ENCODE data around the gene FEM1B. TPM values are rescaled to one million over a fixed set of nuclear protein-coding genes. Genes with fewer than 3 reads are reported as not detected.

FEM1B gene
- polyA plus RNA-seq, 4 donors: 52.1 to 65.6 (median 60.6) TPM

- DNase-seq (ENCODE audit: low read depth in 4 of 4, low spot score in 3 of 4): no peak
These were observed 2.5 kb downstream of the FEM1B start for GRCh38 chr15:68279779-68280753.

GRCh38 chr15:68281008-68281407 is 3.5 kb downstream of the FEM1B start:
- DNase-seq (ENCODE audit: low read depth in 4 of 4, low spot score in 3 of 4): no peak

GRCh38 chr15:68283401-68283800 is 5.9 kb downstream of the FEM1B start:
- DNase-seq (ENCODE audit: low read depth in 4 of 4, low spot score in 3 of 4): no peak

GRCh38 chr15:68284616-68285258 is 7.2 kb downstream of the FEM1B start:
- DNase-seq (ENCODE audit: low read depth in 4 of 4, low spot score in 3 of 4): no peak

DNA sequence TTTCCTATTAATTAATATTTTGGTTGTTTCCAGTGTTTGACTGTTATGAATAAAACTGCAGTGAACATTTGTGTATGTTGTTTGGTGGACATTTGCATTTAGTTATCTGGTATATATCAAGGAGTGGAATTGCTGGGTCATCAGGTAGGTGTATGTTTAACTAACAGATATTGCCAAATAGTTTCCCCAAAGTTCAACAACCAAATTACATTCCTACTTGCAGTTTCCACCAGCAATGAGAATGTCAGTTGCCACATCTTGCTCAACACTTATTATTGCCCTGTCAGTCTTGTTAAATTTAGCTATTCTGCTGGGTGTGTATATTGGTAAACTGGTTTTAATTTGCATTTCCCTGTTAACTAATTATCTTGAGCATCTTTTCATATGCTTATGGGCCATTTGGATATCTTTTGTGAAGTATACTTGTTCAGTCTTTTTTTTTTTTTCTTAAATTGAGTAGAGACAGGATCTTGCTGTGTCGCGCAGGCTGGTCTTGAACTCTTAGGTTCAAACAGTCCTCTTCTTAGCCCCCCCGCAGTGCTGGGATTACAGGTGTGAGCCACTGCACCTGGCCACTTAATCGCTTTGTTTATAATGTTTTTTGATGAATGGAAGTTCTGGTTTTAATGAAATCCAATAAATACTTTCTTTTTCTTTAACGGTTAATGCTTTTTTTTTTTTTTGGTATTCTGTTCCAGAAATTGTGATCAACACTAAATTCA is 7.9 kb downstream of the FEM1B start:
- DNase-seq (ENCODE audit: low read depth in 4 of 4, low spot score in 3 of 4): no peak

GRCh38 chr15:68286256-68286655 is 8.7 kb downstream of the FEM1B start:
- DNase-seq (ENCODE audit: low read depth in 4 of 4, low spot score in 3 of 4): no peak

DNA sequence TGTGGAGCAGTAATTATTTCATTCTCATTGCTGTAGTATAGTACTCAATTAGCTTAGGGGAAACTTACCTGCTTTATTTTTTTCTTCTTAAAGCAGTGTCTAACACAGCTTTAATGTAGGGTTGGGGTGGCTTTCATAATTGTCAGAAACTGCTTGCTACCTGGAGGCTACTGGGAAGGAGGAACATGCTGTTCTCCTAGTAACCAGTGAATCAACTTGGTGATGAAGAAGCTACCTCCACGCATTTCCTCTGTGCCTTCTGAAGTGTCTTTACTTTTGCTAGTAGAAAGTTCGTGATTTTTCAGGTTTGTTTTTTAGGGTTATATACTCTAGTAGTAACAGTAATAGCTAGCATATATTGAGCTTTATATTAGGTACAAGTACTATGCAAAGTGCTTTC is 11.5 kb downstream of the FEM1B start:
- DNase-seq (ENCODE audit: low read depth in 4 of 4, low spot score in 3 of 4): no peak

- DNase-seq (ENCODE audit: low read depth in 4 of 4, low spot score in 3 of 4): no peak
These were observed 12.2 kb downstream of the FEM1B start for GRCh38 chr15:68289621-68290352.

GRCh38 chr15:68290715-68291114 is 13.2 kb downstream of the FEM1B start:
- DNase-seq (ENCODE audit: low read depth in 4 of 4, low spot score in 3 of 4): no peak

DNA sequence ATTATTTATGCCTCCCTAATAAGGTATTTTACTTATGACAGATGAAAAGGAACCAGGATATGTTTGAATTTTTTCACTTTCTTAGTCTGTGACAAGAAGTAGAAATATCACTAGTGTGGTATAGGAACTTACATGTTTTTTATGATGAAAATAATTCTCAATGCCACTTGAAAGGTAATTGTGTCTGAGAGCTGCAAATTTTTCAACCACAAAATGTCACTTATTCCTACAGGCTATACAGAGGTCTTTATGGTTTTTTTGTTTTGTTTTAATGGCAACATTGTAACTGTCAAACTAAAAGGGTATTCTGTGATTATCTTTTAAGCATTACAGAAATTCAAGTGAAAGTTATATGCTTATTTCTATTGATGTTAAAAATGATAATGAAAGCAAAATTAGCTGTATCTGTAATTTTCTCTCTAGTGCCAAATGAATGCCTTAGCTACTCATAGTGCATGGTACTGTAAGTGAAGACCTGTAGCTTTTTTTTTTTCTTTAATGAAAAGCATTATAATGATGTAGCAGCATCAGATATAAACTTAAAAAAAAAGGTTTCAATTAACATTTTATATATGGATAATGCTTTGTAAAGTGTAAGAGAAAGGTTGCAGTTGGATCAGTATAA is 14.7 kb downstream of the FEM1B start:
- DNase-seq (ENCODE audit: low read depth in 4 of 4, low spot score in 3 of 4): no peak

GRCh38 chr15:68292967-68293366 is 15.4 kb downstream of the FEM1B start:
- DNase-seq (ENCODE audit: low read depth in 4 of 4, low spot score in 3 of 4): no peak

GRCh38 chr15:68295014-68295805 is 17.7 kb downstream of the FEM1B start:
- no peak for DNase-seq (ENCODE audit: low read depth in 4 of 4, low spot score in 3 of 4)

DNA sequence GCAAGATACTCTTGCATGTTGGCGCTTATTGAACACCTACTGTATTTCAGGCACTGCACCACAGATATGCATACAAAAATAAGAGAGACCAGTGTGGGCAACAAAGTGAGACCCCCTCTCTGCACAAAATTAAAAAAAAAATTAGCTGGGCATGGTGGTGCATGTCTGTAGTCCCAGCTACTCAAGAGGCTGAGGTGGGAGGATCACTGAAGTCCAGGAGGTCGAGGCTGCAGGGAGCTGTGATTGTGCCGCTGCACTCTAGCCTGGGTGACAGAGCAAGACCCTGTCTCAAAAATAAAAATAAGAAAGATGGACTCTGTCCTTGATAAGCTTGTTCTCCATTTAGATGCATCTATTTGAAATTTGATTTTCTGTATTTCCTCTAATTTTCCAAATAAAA is 20.8 kb downstream of the FEM1B start:
- DNase-seq (ENCODE audit: low read depth in 4 of 4, low spot score in 3 of 4): no peak

DNA sequence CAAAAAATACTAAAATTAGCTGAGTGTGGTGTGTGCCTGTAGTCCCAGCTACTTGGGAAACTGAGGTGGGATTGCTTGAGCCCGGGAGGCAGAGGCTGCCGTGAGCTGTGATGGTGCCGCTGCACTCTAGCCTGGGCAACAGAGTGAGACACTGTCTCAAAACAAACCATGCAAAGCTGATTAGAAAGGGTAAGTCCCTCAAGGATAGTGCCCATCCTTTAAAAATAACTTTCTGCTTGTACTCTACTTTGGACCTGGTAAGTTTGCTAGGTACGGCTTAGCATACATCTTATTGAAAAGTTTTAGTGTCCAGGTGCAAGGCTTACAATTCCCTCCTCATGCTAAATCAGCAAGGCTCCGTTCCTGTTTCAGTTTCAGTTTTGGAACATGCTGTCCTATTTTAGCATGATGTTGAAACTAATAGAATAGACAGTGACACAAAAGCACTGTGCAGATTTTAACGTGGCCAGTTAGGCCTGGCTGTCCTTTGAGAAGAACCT is 21.4 kb downstream of the FEM1B start:
- no peak for DNase-seq (ENCODE audit: low read depth in 4 of 4, low spot score in 3 of 4)

DNA sequence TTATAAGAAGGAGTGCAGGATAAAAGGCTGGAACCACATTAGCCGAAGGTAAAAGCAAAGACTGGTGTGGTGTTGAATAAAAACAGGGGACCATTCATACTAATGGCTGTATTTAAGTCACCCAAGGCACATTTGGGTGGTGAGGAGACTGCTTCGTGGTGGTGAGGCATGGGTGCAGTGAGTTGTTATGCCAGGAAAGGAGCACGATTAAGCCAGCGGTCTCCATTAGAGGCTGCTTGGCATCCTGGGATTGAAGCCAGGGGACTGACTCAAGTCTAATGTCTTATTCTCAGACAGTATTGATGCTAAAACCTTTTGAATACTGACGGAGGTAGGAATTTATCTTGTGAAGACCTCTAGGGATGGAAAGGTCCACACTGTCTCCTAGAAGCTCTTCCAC is 21.9 kb downstream of the FEM1B start:
- DNase-seq (ENCODE audit: low read depth in 4 of 4, low spot score in 3 of 4): no peak

GRCh38 chr15:68300115-68300940 is 22.8 kb downstream of the FEM1B start:
- no peak for DNase-seq (ENCODE audit: low read depth in 4 of 4, low spot score in 3 of 4)

DNA sequence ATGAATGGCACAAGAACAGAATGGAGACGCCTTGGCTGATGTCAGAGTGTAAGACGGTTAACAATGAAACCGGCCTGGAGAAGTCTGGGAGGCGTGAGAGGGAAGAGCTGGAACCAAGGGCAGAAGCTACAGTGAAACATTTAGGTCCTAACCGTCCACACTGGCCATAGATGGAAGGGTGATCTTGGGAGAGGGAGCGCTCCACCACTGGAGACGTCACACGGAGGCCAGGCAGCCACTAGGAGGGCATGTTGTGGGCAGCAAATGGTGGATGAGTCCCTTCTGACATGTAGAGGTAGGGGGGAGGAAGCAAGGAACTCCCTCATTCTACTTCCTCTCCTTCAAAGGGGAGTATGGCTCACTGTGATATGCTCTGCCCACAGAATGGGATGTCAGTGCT is 23.8 kb downstream of the FEM1B start:
- no peak for DNase-seq (ENCODE audit: low read depth in 4 of 4, low spot score in 3 of 4)

- DNase-seq (ENCODE audit: low read depth in 4 of 4, low spot score in 3 of 4): no peak
These were observed 25.2 kb downstream of the FEM1B start for GRCh38 chr15:68302729-68303128.
